Measurements from ENCODE around the gene SIPA1L3. TPM values are rescaled to one million over a fixed set of nuclear protein-coding genes. Genes with fewer than 3 reads are reported as not detected.

SIPA1L3 gene
- total and polyA plus RNA-seq, 10 of the 15 experiments (the other 5 are each of a cell fraction or from before 2014, with no cell fraction given), result 0.24 to 66.2 (median 19.1) TPM

DNA sequence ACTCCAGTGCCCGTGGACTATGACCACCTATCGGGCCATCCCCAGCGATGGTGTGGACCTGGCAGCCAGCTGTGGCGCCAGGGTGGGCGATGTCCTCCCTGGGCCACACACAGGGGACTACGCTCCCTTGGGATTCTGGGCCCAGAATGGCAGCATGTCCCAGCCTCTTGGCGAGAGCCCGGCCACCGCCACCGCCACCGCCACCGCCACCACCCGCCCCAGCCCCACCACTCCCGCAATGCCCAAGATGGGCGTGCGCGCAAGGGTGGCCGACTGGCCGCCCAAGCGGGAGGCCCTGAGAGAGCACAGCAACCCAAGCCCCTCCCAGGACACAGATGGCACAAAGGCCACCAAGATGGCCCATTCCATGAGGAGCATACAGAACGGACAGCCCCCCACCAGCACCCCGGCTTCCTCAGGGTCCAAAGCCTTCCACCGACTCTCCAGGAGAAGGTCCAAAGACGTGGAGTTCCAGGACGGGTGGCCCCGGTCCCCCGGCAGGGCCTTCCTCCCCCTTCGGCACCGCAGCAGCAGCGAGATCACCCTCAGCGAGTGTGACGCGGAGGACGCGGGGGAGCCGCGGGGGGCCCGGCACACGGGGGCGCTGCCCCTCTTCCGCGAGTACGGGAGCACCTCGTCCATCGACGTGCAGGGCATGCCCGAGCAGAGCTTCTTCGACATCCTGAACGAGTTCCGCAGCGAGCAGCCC, 174.7 kb downstream of the SIPA1L3 start:
- no peaks in the 10 kb centered on the region for H3K9me3 ChIP-seq (replicated peaks; ENCODE audit: control insufficient read depth, insufficient read depth, low read length)
- in situ Hi-C loops (cut with MboI), result no loop called here
- RAD21 ChIA-PET (ENCODE audit: unreplicated experiment), result interaction anchor here (2.2 kb wide), 1 partner anchor 33 kb away, joined by 14 read pairs; no protein-coding TSS in a partner anchor
- ATAC-seq (no peak), DNase-seq (ENCODE audit: low read depth, low spot score) (no peak), FAIRE-seq (no peak)
- SMC1A ChIA-PET (ENCODE audit: uncharacterized antibody, unreplicated experiment), result no interaction called here
- CTCF ChIA-PET, result no interaction called here
- no TSS peak for BruUV-seq (replicated peaks)
- no peak overlapping the region for H3K4me3 ChIP-seq
- TF ChIP-seq BRCA1 (IDR thresholded peaks at IDR 0.05; ENCODE audit: low read depth, low read length) (no peak), POLR2A (IDR thresholded peaks at IDR 0.05; ENCODE audit: low read depth, low read length) (0 out of 2 replicates have a peak, but pooled peaks have one; percentile 0), BHLHE40 (IDR thresholded peaks at IDR 0.05; ENCODE audit: borderline replicate concordance in 1 of 2, low read depth in 2 of 2, low read length in 1 of 2) (no peak), IKZF2 (IDR thresholded peaks at IDR 0.05) (no peak)
- TF ChIP-seq, protein P1, sequence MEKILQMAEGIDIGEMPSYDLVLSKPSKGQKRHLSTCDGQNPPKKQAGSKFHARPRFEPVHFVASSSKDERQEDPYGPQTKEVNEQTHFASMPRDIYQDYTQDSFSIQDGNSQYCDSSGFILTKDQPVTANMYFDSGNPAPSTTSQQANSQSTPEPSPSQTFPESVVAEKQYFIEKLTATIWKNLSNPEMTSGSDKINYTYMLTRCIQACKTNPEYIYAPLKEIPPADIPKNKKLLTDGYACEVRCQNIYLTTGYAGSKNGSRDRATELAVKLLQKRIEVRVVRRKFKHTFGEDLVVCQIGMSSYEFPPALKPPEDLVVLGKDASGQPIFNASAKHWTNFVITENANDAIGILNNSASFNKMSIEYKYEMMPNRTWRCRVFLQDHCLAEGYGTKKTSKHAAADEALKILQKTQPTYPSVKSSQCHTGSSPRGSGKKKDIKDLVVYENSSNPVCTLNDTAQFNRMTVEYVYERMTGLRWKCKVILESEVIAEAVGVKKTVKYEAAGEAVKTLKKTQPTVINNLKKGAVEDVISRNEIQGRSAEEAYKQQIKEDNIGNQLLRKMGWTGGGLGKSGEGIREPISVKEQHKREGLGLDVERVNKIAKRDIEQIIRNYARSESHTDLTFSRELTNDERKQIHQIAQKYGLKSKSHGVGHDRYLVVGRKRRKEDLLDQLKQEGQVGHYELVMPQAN (conservative IDR thresholded peaks at IDR 0.05), result no peak
- TF ChIP-seq, protein P2, sequence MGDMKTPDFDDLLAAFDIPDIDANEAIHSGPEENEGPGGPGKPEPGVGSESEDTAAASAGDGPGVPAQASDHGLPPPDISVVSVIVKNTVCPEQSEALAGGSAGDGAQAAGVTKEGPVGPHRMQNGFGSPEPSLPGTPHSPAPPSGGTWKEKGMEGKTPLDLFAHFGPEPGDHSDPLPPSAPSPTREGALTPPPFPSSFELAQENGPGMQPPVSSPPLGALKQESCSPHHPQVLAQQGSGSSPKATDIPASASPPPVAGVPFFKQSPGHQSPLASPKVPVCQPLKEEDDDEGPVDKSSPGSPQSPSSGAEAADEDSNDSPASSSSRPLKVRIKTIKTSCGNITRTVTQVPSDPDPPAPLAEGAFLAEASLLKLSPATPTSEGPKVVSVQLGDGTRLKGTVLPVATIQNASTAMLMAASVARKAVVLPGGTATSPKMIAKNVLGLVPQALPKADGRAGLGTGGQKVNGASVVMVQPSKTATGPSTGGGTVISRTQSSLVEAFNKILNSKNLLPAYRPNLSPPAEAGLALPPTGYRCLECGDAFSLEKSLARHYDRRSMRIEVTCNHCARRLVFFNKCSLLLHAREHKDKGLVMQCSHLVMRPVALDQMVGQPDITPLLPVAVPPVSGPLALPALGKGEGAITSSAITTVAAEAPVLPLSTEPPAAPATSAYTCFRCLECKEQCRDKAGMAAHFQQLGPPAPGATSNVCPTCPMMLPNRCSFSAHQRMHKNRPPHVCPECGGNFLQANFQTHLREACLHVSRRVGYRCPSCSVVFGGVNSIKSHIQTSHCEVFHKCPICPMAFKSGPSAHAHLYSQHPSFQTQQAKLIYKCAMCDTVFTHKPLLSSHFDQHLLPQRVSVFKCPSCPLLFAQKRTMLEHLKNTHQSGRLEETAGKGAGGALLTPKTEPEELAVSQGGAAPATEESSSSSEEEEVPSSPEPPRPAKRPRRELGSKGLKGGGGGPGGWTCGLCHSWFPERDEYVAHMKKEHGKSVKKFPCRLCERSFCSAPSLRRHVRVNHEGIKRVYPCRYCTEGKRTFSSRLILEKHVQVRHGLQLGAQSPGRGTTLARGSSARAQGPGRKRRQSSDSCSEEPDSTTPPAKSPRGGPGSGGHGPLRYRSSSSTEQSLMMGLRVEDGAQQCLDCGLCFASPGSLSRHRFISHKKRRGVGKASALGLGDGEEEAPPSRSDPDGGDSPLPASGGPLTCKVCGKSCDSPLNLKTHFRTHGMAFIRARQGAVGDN (IDR thresholded peaks at IDR 0.05), result no peak
- H3K4me1 ChIP-seq (ENCODE audit: control insufficient read depth, insufficient read depth, low read length), result peaks cover 16% of the 10 kb centered on the region
- intact Hi-C loops (cut with micrococcal nuclease; ENCODE audit: unreplicated experiment), result loop anchor here (2.0 kb wide), 1 partner anchor 33 kb away; no protein-coding TSS in a partner anchor
- H2AFZ ChIP-seq (ENCODE audit: control insufficient read depth, low read depth, low read length), result no peak overlapping the region
- POLR2A ChIA-PET, result no interaction called here
- H3K36me3 ChIP-seq (ENCODE audit: control insufficient read depth in 2 of 2, insufficient read depth in 2 of 2, low read length in 1 of 2), result peaks cover 11 to 24% of the 10 kb centered on the region in 2 experiments
- no peak overlapping the region for H3K27ac ChIP-seq (ENCODE audit: control insufficient read depth, insufficient read depth)
- no peaks in the 10 kb centered on the region for H4K20me1 ChIP-seq (ENCODE audit: control insufficient read depth, insufficient read depth)
- no peaks in the 10 kb centered on the region for H3K27me3 ChIP-seq (replicated peaks in 1 of 2; ENCODE audit: control insufficient read depth in 2 of 2, insufficient read depth in 2 of 2, low read length in 1 of 2)
- H3K4me2 ChIP-seq (ENCODE audit: control insufficient read depth, insufficient read depth), result no peak overlapping the region
- WGBS (ENCODE audit: insufficient coverage, insufficient replicate concordance, low lambda C conversion rate, missing lambda C conversion rate), result 97% methylated on average over 40 of the region's 51 CpGs
- H3K9ac ChIP-seq (ENCODE audit: control insufficient read depth, insufficient read depth, low read length), result no peak overlapping the region
- H3K79me2 ChIP-seq (ENCODE audit: control insufficient read depth, insufficient read depth, low read length), result no peaks in the 10 kb centered on the region; the same call in 1 of the 2 replicates

Data from GM12878 (cell line).